Keratinocyte (primary cell): ENCODE results near the gene RAB4B.

Source experiments
- CTCF ChIP-seq, 3 experiments: IDR thresholded peaks in 1 of 3; conservative IDR thresholded peaks in 1 of 3; optimal IDR thresholded peaks in 1 of 3; 2 replicates in 2 of 3; 3 replicates in 1 of 3; pipeline versions ENCODE3 to v1.5.1; 2011; ENCODE audit warnings: low read length in 3 of 3, mild to moderate bottlenecking in 3 of 3, moderate library complexity in 2 of 3, control low read depth in 1 of 3, inconsistent platforms in 1 of 3; ENCODE audit not compliant: insufficient read depth in 2 of 3; ENCODE audit errors: extremely low read depth in 1 of 3
- EZH2 ChIP-seq: IDR thresholded peaks from one replicate; pipeline ENCODE4 v1.6.1; 2012; ENCODE audit warnings: inconsistent platforms, mild to moderate bottlenecking, low read length, moderate library complexity

GRCh38 chr19:40800339-40800996 is 22.4 kb downstream of the RAB4B start:
- TF ChIP-seq EZH2 (no peak), CTCF (optimal IDR thresholded peaks at IDR 0.05 in 1 of 3, IDR thresholded peaks at IDR 0.05 in 1 of 3, conservative IDR thresholded peaks at IDR 0.05 in 1 of 3; ENCODE audit: extremely low read depth in 1 of 3, insufficient read depth in 2 of 3, low read length in 3 of 3) (no peak)
